K562 (cell line): ENCODE measurements around the gene GBP5. TPM values are rescaled to one million over a fixed set of nuclear protein-coding genes. Genes with fewer than 3 reads are reported as not detected.

ENCODE experiments used
- ATAC-seq: fragments of 200-7000 bp; cut with Tn5 transposase; 3 replicates; pipeline ENCODE4 v1.9.1; 2020; ENCODE audit warnings: moderate library complexity
- BruUV-seq: library from RNA; stranded (reverse); fragments of 400-500 nt; replicated peaks from 2 replicates; lab custom pipeline; 2021; lab: Mats Ljungman, UMichigan
- CTCF ChIA-PET: fragments of 300-600 bp; formaldehyde crosslinking; extraction: SDS; loops from one replicate; lab custom pipeline; 2021; ENCODE audit warnings: low intra/inter-chr PET ratio; lab: Yijun Ruan, JAX
- POLR2A ChIA-PET: fragments of 300-600, 350-650 bp; sonication (Branson Sonifier 250); formaldehyde crosslinking; extraction: SDS; loops from one replicate; lab custom pipeline; 2021; ENCODE audit warnings: antibody characterized with exemption, inconsistent platforms; lab: Yijun Ruan, JAX
- DNase-seq, 4 experiments: peaks; one replicate each; pipeline versions ENCODE4 v3.0.0 to v3.0.0-alpha.2; 2011 to 2018; ENCODE audit warnings: low spot score in 3 of 4, mixed read lengths in 3 of 4; ENCODE audit errors: extremely low read depth in 1 of 4
- FAIRE-seq: peaks from 2 replicates; lab custom pipeline; 2011; peaks lifted over from hg19 to GRCh38; lab: Jason Lieb, UNC
- H2AFZ ChIP-seq: 2 replicates; pipeline ENCODE4 v1.6.0; 2011; ENCODE audit warnings: low read depth, low read length, control low read depth, inconsistent platforms
- H3K27ac ChIP-seq: fragments of 200-600 bp; 3 replicates; pipeline ENCODE4 v1.8.0; 2011; ENCODE audit warnings: low read depth, mild to moderate bottlenecking, control low read depth, inconsistent platforms, low read length, moderate library complexity, mixed read lengths; ENCODE audit errors: extremely low read depth
- H3K27me3 ChIP-seq, 2 experiments: fragments of 300-600 bp in 1 of 2; 2 replicates in 1 of 2; 3 replicates in 1 of 2; pipeline versions ENCODE4 v1.6.0 to v1.8.0; 2011; ENCODE audit warnings: inconsistent platforms in 2 of 2, low read length in 2 of 2, mild to moderate bottlenecking in 1 of 2, mixed read lengths in 1 of 2, moderate library complexity in 1 of 2; ENCODE audit not compliant: control insufficient read depth in 2 of 2, insufficient read depth in 2 of 2
- H3K36me3 ChIP-seq: fragments of 300-600 bp; 3 replicates; pipeline ENCODE4 v1.8.0; 2011; ENCODE audit warnings: mild to moderate bottlenecking, low read length, inconsistent platforms; ENCODE audit not compliant: control insufficient read depth, insufficient read depth
- H3K4me1 ChIP-seq, 2 experiments: fragments of 200-600 bp in 1 of 2; replicated peaks in 1 of 2; 2 replicates in 1 of 2; 3 replicates in 1 of 2; pipeline versions ENCODE4 v1.5.1 to v1.8.0; 2011; ENCODE audit warnings: inconsistent platforms in 2 of 2, low read length in 2 of 2, mild to moderate bottlenecking in 1 of 2, mixed read lengths in 1 of 2, moderate library complexity in 1 of 2; ENCODE audit not compliant: control insufficient read depth in 2 of 2, insufficient read depth in 2 of 2
- H3K4me2 ChIP-seq: 2 replicates; pipeline ENCODE4 v1.6.1; 2011; ENCODE audit warnings: low read length, control low read depth, inconsistent platforms, mixed read lengths; ENCODE audit not compliant: insufficient read depth
- H3K4me3 ChIP-seq: fragments of 200-600 bp; sonication (generic), shearing (Covaris generic); 2 replicates; pipeline ENCODE4 v1.5.1; 2016; ENCODE audit warnings: control low read depth, inconsistent platforms
- H3K79me2 ChIP-seq: fragments of 200-600 bp; 3 replicates; pipeline ENCODE4 v1.8.0; 2011; ENCODE audit warnings: low read length, inconsistent platforms; ENCODE audit not compliant: control insufficient read depth, insufficient read depth
- H3K9ac ChIP-seq, 2 experiments: 2 replicates each; pipeline versions ENCODE4 v1.6.0 to v1.6.1; 2011; ENCODE audit warnings: low read depth in 2 of 2, low read length in 2 of 2, control low read depth in 1 of 2, inconsistent platforms in 1 of 2, mild to moderate bottlenecking in 1 of 2, mixed read lengths in 1 of 2; ENCODE audit not compliant: insufficient read depth in 1 of 2
- H3K9me1 ChIP-seq: one replicate; pipeline ENCODE4 v1.6.0; 2011; ENCODE audit warnings: inconsistent platforms, mild to moderate bottlenecking, low read length, moderate library complexity; ENCODE audit not compliant: control insufficient read depth, insufficient read depth
- H3K9me3 ChIP-seq: replicated peaks from 2 replicates; pipeline ENCODE4 v1.5.1; 2011; ENCODE audit warnings: low read depth, low read length, inconsistent platforms; ENCODE audit not compliant: control insufficient read depth, insufficient read depth
- H4K20me1 ChIP-seq: replicated peaks from 2 replicates; pipeline ENCODE4 v1.6.1; 2011; ENCODE audit warnings: low read length, inconsistent platforms, mixed read lengths; ENCODE audit not compliant: control insufficient read depth, insufficient read depth
- E2F6 ChIP-seq, 2 experiments: IDR thresholded peaks; 2 replicates each; pipeline ENCODE4 v1.6.1; 2011; ENCODE audit warnings: borderline replicate concordance in 1 of 2, control low read depth in 1 of 2, low read depth in 1 of 2, low read length in 1 of 2, mild to moderate bottlenecking in 1 of 2, mixed read lengths in 1 of 2, moderate library complexity in 1 of 2; ENCODE audit not compliant: insufficient read depth in 1 of 2, insufficient read length in 1 of 2, poor library complexity in 1 of 2, severe bottlenecking in 1 of 2; ENCODE audit errors: extremely low read depth in 1 of 2
- ETV6 ChIP-seq, 3 experiments: fragments of 150-350 bp in 1 of 3; sonication (generic) in 1 of 3; formaldehyde crosslinking in 1 of 3; IDR thresholded peaks; 2 replicates each; pipeline versions ENCODE4 v1.6.1 to v1.8.0; 2014 to 2022; ENCODE audit warnings: borderline replicate concordance in 2 of 3, low read depth in 2 of 3, antibody characterized with exemption in 1 of 3, low read length in 1 of 3, mild to moderate bottlenecking in 1 of 3, missing genetic modification reagents in 1 of 3
- FOXO4 ChIP-seq: fragments of 450-650 bp; formaldehyde crosslinking; IDR thresholded peaks from 2 replicates; pipeline ENCODE4 v1.4.0; 2020; ENCODE audit warnings: mild to moderate bottlenecking, moderate library complexity
- FUS ChIP-seq: fragments of 200-400 bp; formaldehyde crosslinking; optimal IDR thresholded peaks from 2 replicates; pipeline ENCODE3; 2017; ENCODE audit warnings: low read depth, low read length
- HDAC3 ChIP-seq: fragments of 450-650 bp; IDR thresholded peaks from 2 replicates; pipeline ENCODE4 v1.6.1; 2018; ENCODE audit warnings: borderline replicate concordance, mild to moderate bottlenecking, moderate library complexity; ENCODE audit not compliant: partially characterized antibody
- HMBOX1 ChIP-seq: sonication (generic); IDR thresholded peaks from 2 replicates; pipeline ENCODE4 v1.6.1; 2016
- LARP7 ChIP-seq: fragments of 450-650 bp; IDR thresholded peaks from 2 replicates; pipeline ENCODE4 v1.6.1; 2016
- MYC ChIP-seq, 2 experiments: fragments of 250-450 bp in 1 of 2; sonication (Bioruptor Pico) in 1 of 2; IDR thresholded peaks; 2 replicates each; pipeline versions ENCODE4 v1.5.1 to v1.6.1; 2012 to 2021; ENCODE audit warnings: low read depth in 2 of 2, borderline replicate concordance in 1 of 2, improper control_type of control experiment in 1 of 2, low read length in 1 of 2, mild to moderate bottlenecking in 1 of 2, moderate library complexity in 1 of 2
- NEUROD1 ChIP-seq: fragments of 150-350 bp; IDR thresholded peaks from 2 replicates; pipeline ENCODE4 v1.6.1; 2014; ENCODE audit warnings: borderline replicate concordance, low read length, low read depth; ENCODE audit not compliant: partially characterized antibody
- RB1 ChIP-seq: fragments of 450-650 bp; IDR thresholded peaks from 2 replicates; pipeline ENCODE4 v1.6.1; 2017; ENCODE audit warnings: low read depth, mild to moderate bottlenecking
- RBM15 ChIP-seq: fragments of 200-400 bp; formaldehyde crosslinking; IDR thresholded peaks from 2 replicates; pipeline ENCODE4 v1.6.1; 2018; ENCODE audit warnings: mild to moderate bottlenecking, low read length, moderate library complexity; ENCODE audit not compliant: insufficient read depth
- TAF15 ChIP-seq: fragments of 200-400 bp; formaldehyde crosslinking; IDR thresholded peaks from 2 replicates; pipeline ENCODE4 v1.6.1; 2017; ENCODE audit warnings: mild to moderate bottlenecking, low read depth, low read length, moderate library complexity
- ZKSCAN1 ChIP-seq: fragments of 150-350 bp; IDR thresholded peaks from 2 replicates; pipeline ENCODE4 v1.6.1; 2016; ENCODE audit warnings: low read depth, low read length
- ZNF133 ChIP-seq: fragments of 250-450 bp; sonication (Bioruptor Pico); IDR thresholded peaks from 2 replicates; pipeline ENCODE4 v1.4.0; 2020; ENCODE audit warnings: mild to moderate bottlenecking
- ZNF589 ChIP-seq: fragments of 200-800 bp; sonication (Bioruptor generic); IDR thresholded peaks from 2 replicates; pipeline ENCODE4 v1.6.1; 2016; ENCODE audit warnings: low read depth, missing genetic modification characterization, missing compliant biosample characterization
- WGBS: fragments of 100-300 bp; shearing (Covaris generic); methylation state at CpG from one replicate; pipeline ENCODE4 v1.1.6; 2016; ENCODE audit warnings: low coverage, mixed read lengths; ENCODE audit not compliant: insufficient coverage; ENCODE audit errors: missing lambda C conversion rate; 5-methylcytosine and 5-hydroxymethylcytosine counted together
- in situ Hi-C: fragments of 300-500 bp; cut with MboI; formaldehyde crosslinking; loops from 4 replicates; pipeline ENCODE4 v1.15.0; 2018; ENCODE audit warnings: inconsistent platforms, mixed read lengths
- intact Hi-C: fragments of 100-400 bp; cut with micrococcal nuclease; formaldehyde crosslinking; loops from 2 replicates; pipeline ENCODE4 v1.14.2; 2022
- polyA plus RNA-seq, 8 experiments: library from polyadenylated mRNA; depleted of rRNA in 4 of 8; stranded (reverse) in 5 of 8; unstranded in 3 of 8; fragments of >200 nt; fragmentation: Nextera tagmentation in 2 of 8; fragmentation: Illumina TruSeq in 1 of 8; extraction: Ambion mirVana in 2 of 8; extraction: Trizol in 1 of 8; gene quantifications; 2 replicates each; pipeline versions ENCODE4 v1.2.1 to v1.2.3, GENCODE V29; 2011 to 2014; ENCODE audit warnings: inconsistent platforms in 1 of 8, missing spikeins in 1 of 8
- total RNA-seq, 7 experiments: library from RNA; depleted of rRNA in 6 of 7; stranded (reverse); fragments of >200 nt in 6 of 7; fragmentation: Illumina TruSeq in 2 of 7; extraction: Trizol in 2 of 7; gene quantifications; 2 replicates each; pipeline versions ENCODE4 v1.2.1 to v1.2.3, GENCODE V29; 2011 to 2021; ENCODE audit warnings: low replicate concordance in 1 of 7

The GBP5 gene
- total and polyA plus RNA-seq, 9 of the 15 experiments (the other 6 are each of a cell fraction or from before 2014, with no cell fraction given) = 0.23 to 0.91 (median 0.57) TPM

GRCh38 chr1:89310505-89310904 lies 37.8 kb upstream of the GBP5 start:
- Histone ChIP-seq H4K20me1 (no peaks in the 10 kb centered on the region), H3K9me1 (no peaks in the 10 kb centered on the region), H3K4me2 (no peak overlapping the region), H2AFZ (no peak overlapping the region), H3K79me2 (no peaks in the 10 kb centered on the region), H3K27me3 (no peaks in the 10 kb centered on the region), H3K4me1 (no peaks in the 10 kb centered on the region), H3K9me3 (no peaks in the 10 kb centered on the region), H3K27ac (no peak overlapping the region), H3K4me3 (no peak overlapping the region), H3K9ac (no peak overlapping the region), H3K36me3 (no peaks in the 10 kb centered on the region)
- intact Hi-C loops (no loop called here), in situ Hi-C loops (no loop called here)
- DNase-seq (no peak), ATAC-seq (no peak), FAIRE-seq (no peak)
- TF ChIP-seq HDAC3 (no peak), LARP7 (no peak), ZKSCAN1 (no peak), FUS (no peak), MYC (IDR thresholded peaks at IDR 0.05; ENCODE audit: low read depth, low read length) (no peak), MYC (CRISPR knock-in tag; IDR thresholded peaks at IDR 0.05; ENCODE audit: borderline replicate concordance, low read depth) (no peak), RB1 (no peak), RBM15 (no peak), FOXO4 (CRISPR knock-in tag) (no peak), HMBOX1 (no peak), E2F6 (IDR thresholded peaks at IDR 0.05; ENCODE audit: borderline replicate concordance in 1 of 2, extremely low read depth in 1 of 2, insufficient read depth in 1 of 2, insufficient read length in 1 of 2, low read depth in 1 of 2, low read length in 1 of 2, poor library complexity in 1 of 2, severe bottlenecking in 1 of 2) (no peak), TAF15 (no peak), ZNF589 (no peak), ZNF133 (CRISPR knock-in tag) (no peak), ETV6 (IDR thresholded peaks at IDR 0.05; ENCODE audit: borderline replicate concordance in 1 of 2, low read depth in 2 of 2, low read length in 1 of 2) (no peak), ETV6 (CRISPR knock-in tag; IDR thresholded peaks at IDR 0.05; ENCODE audit: borderline replicate concordance) (no peak), NEUROD1 (no peak)
- 0% methylated on average over 1 of the region's 1 CpG for WGBS
- CTCF ChIA-PET = no interaction called here
- no TSS peak for BruUV-seq
- POLR2A ChIA-PET = no interaction called here
